Dermis lymphatic vessel endothelial cell (primary cell): Measurements from ENCODE around the gene CD300LF. TPM values are rescaled to one million over a fixed set of nuclear protein-coding genes. Genes with fewer than 3 reads are reported as not detected.

Experiments
- total RNA-seq: library from RNA; depleted of rRNA; stranded (reverse); fragments of >200 nt; gene quantifications from 2 replicates; pipeline ENCODE4 v1.2.1, GENCODE V29; 2014

CD300LF gene
- total RNA-seq: not detected in 2 replicates

DNA sequence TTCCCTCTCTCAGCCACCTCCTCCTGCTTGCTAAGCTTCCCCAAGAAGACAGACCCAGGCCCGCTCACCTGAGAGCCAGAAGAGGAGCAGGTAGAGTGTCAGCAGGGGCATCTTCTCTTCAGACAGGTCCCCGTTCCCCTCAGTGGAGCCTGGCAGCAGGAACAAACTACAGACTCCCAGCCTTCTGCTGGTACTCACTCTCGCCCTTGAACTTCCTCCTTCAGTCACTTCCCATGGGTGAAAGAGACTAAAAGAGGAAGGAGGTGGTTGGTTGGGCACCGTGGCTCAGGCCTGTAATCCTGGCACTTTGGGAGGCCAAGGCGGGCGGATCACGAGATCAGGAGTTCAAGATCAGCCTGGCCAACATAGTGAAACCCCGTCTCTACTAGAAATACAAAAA lies at the start of gene CD300LF:
TSS of gene CD300LF (minus strand) at position 168 of the 400 bp plus-strand sequence. CDS start at position 111, 57 bp downstream.

GRCh38 chr17:74748529-74749278 lies 36.0 kb upstream of the CD300LF start, which contains the start of gene NHERF1:
Gene NHERF1 (plus strand): TSS chr17:74748628. CDS start chr17:74748847, 219 bp downstream.

DNA sequence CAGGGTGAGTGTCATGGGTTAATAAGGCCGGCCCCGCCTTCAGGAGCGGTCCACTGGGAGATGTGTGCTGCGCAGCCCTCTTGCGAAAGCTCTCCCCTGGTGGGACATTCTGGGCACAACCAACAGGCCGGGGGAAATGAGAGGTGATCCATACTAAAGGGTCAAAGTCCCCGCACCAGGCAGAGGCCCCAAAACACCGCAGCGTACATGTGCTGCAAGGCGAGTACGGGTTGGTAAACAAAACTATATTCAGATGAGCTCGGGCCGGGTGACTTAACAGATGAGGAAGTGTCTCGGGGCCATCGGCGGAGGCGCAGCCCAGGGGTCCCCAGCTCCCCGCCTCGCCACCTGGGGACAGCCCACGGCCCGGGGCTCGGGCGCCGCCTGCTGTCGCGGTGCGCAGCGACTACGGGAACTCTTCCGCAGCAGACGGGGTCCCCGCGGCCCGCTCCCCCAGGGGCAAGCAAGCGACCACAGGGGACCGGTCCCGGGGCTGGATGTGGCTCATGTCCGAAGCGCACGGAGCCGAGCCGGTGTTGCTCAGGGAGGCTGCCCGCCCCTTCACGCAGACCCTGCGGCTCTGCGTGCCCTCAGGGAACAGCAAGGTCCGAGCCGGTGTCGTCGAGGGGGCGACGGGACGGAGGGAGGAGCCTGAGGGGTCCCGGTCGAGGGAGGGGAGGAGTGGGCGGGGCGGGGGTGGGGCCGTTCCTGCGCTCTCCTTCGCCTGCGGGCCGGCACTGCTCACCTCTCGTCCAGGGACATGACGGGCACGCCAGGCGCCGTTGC lies 24.0 kb upstream of the CD300LF start, which contains the start of gene RAB37:
TSS of gene RAB37 (plus strand) at position 744 of the 786 bp plus-strand sequence. CDS start at position 761, 17 bp downstream.

Other genes with a start within 250 kb of the CD300LF start
- gene CD300A, start 246.3 kb downstream of the CD300LF start, total RNA-seq: not detected in 2 replicates
- gene CD300LB, start 181.4 kb downstream of the CD300LF start, total RNA-seq: not detected in 2 replicates
- not detected in 2 replicates for gene CD300C, start 166.8 kb downstream of the CD300LF start, total RNA-seq
- not detected in 2 replicates for gene CD300H, start 145.4 kb downstream of the CD300LF start, total RNA-seq
- not detected in 2 replicates for gene CD300LD, start 120.6 kb downstream of the CD300LF start, total RNA-seq
- gene CD300E, start 89.2 kb downstream of the CD300LF start, total RNA-seq: not detected in 2 replicates
- 0.22 and 0.26 TPM in 2 replicates for gene RAB37, start 24.3 kb upstream of the CD300LF start, total RNA-seq
- gene NHERF1, start 35.7 kb upstream of the CD300LF start, total RNA-seq: 4.2 and 5.8 TPM in 2 replicates
- 23.4 and 25.4 TPM in 2 replicates for gene NAT9, start 63.4 kb upstream of the CD300LF start, total RNA-seq
- gene GRIN2C, start 147.0 kb upstream of the CD300LF start, total RNA-seq: under 0.01 TPM in 1 of 2 replicates, not detected in the other
- gene FDXR, start 160.1 kb upstream of the CD300LF start, total RNA-seq: 19.3 and 20.4 TPM in 2 replicates
- not detected in 2 replicates for gene FADS6, start 180.7 kb upstream of the CD300LF start, total RNA-seq
- not detected in 2 replicates for gene USH1G, start 210.3 kb upstream of the CD300LF start, total RNA-seq
- not detected in 2 replicates for gene OTOP2, start 211.3 kb upstream of the CD300LF start, total RNA-seq
- not detected in 2 replicates for gene OTOP3, start 223.0 kb upstream of the CD300LF start, total RNA-seq